Measurements from ENCODE around the gene POTEJ. TPM values are rescaled to one million over a fixed set of nuclear protein-coding genes. Genes with fewer than 3 reads are reported as not detected.
"Not testable (repeated sequence)": the region's sequence is repeated elsewhere in the genome, so short reads cannot be mapped to it uniquely, and the experiment has no call there.

POTEJ gene
- not detected in 2 replicates for total RNA-seq (2021)
- long read RNA-seq, result 0 reads

GRCh38 chr2:130611140-130611539 lies at the start of gene POTEJ:
Gene POTEJ (plus strand): TSS chr2:130611440. CDS start chr2:130611533, 93 bp downstream.
- H2AK5ac ChIP-seq (ENCODE audit: insufficient read length, low read length); H3K23ac ChIP-seq (ENCODE audit: insufficient read length, low read depth, low read length); H2AFZ ChIP-seq (ENCODE audit: low read length); H2BK120ac ChIP-seq (ENCODE audit: low read depth, low read length, poor library complexity, severe bottlenecking); H3K18ac ChIP-seq (ENCODE audit: insufficient read length, low read depth, low read length); H3K9me3 ChIP-seq (ENCODE audit: control insufficient read depth, low read depth, low read length); H3K4ac ChIP-seq (ENCODE audit: low read depth, low read length); H3K79me2 ChIP-seq (ENCODE audit: insufficient read depth, low read length); H3K27me3 Mint-ChIP-seq (ENCODE audit: low read depth); H3K4me1 ChIP-seq (ENCODE audit: insufficient read depth, low read length); H3K27ac ChIP-seq (ENCODE audit: insufficient read length, low read depth, low read length); H3K27me3 ChIP-seq (ENCODE audit: insufficient read depth, low read length); H2BK20ac ChIP-seq (ENCODE audit: low read depth, low read length, poor library complexity, severe bottlenecking); H4K8ac ChIP-seq (replicated peaks; ENCODE audit: insufficient read length, low read depth, low read length); H3K4me3 Mint-ChIP-seq; H3K9ac ChIP-seq (ENCODE audit: extremely low read depth, insufficient read length, low read length); H3K79me1 ChIP-seq (ENCODE audit: insufficient read depth, low read depth, low read length, poor library complexity, severe bottlenecking); H4K5ac ChIP-seq (ENCODE audit: insufficient read length, low read depth, low read length); H3K23me2 ChIP-seq (ENCODE audit: insufficient read length, low read depth, low read length, poor library complexity, severe bottlenecking); H3K27ac Mint-ChIP-seq; H2BK5ac ChIP-seq (ENCODE audit: insufficient read length, low read length); DNase-seq; H4K20me1 ChIP-seq (ENCODE audit: control insufficient read depth, insufficient read depth, insufficient read length); H3T11ph ChIP-seq (ENCODE audit: low read length); H3K4me2 ChIP-seq (ENCODE audit: insufficient read depth, insufficient read length, low read length); H2BK12ac ChIP-seq (ENCODE audit: insufficient read length, low read depth, low read length); H2BK15ac ChIP-seq (ENCODE audit: low read depth, low read length); H4K91ac ChIP-seq (ENCODE audit: insufficient read length, low read depth, low read length); H3K56ac ChIP-seq (ENCODE audit: insufficient read length, low read depth, low read length); H3K9me3 Mint-ChIP-seq; H3K4me1 Mint-ChIP-seq; H3K14ac ChIP-seq (ENCODE audit: insufficient read depth, low read length); H3K36me3 Mint-ChIP-seq (ENCODE audit: insufficient read depth in 1 of 3, low read depth in 3 of 3): not testable (repeated sequence)
- no CpG with 5 or more reads among the region's 13 CpGs for WGBS (ENCODE audit: extremely low coverage, insufficient read length, low lambda C conversion rate)

GRCh38 chr2:130566165-130566564 lies 45.1 kb upstream of the POTEJ start:
- no CpG with 5 or more reads among the region's 4 CpGs for whole genome bisulfite sequencing (ENCODE audit: extremely low coverage, insufficient read length, low lambda C conversion rate)

More at GRCh38 chr2:130566165-130566564, 45.1 kb upstream of the POTEJ start:
- not testable (repeated sequence) for H3T11ph ChIP-seq (ENCODE audit: low read length); H2AK5ac ChIP-seq (ENCODE audit: insufficient read length, low read length); H2BK12ac ChIP-seq (ENCODE audit: insufficient read length, low read depth, low read length); H3K79me1 ChIP-seq (ENCODE audit: insufficient read depth, low read depth, low read length, poor library complexity, severe bottlenecking); H3K56ac ChIP-seq (ENCODE audit: insufficient read length, low read depth, low read length); H3K23ac ChIP-seq (ENCODE audit: insufficient read length, low read depth, low read length); H2AFZ ChIP-seq (ENCODE audit: low read length); H3K14ac ChIP-seq (ENCODE audit: insufficient read depth, low read length); H4K20me1 ChIP-seq (ENCODE audit: control insufficient read depth, insufficient read depth, insufficient read length); H3K27me3 Mint-ChIP-seq (ENCODE audit: low read depth); H3K4me1 ChIP-seq (ENCODE audit: insufficient read depth, low read length); H4K8ac ChIP-seq (replicated peaks; ENCODE audit: insufficient read length, low read depth, low read length); H3K9me3 Mint-ChIP-seq; H2BK5ac ChIP-seq (ENCODE audit: insufficient read length, low read length); H3K23me2 ChIP-seq (ENCODE audit: insufficient read length, low read depth, low read length, poor library complexity, severe bottlenecking); H2BK20ac ChIP-seq (ENCODE audit: low read depth, low read length, poor library complexity, severe bottlenecking); H4K5ac ChIP-seq (ENCODE audit: insufficient read length, low read depth, low read length); DNase-seq; H3K4me2 ChIP-seq (ENCODE audit: insufficient read depth, insufficient read length, low read length); H3K27ac Mint-ChIP-seq; H3K27me3 ChIP-seq (ENCODE audit: insufficient read depth, low read length); H3K9ac ChIP-seq (ENCODE audit: extremely low read depth, insufficient read length, low read length); H2BK120ac ChIP-seq (ENCODE audit: low read depth, low read length, poor library complexity, severe bottlenecking); H3K4me1 Mint-ChIP-seq; H3K4ac ChIP-seq (ENCODE audit: low read depth, low read length); H3K9me3 ChIP-seq (ENCODE audit: control insufficient read depth, low read depth, low read length); H4K91ac ChIP-seq (ENCODE audit: insufficient read length, low read depth, low read length); H3K79me2 ChIP-seq (ENCODE audit: insufficient read depth, low read length); H3K36me3 Mint-ChIP-seq (ENCODE audit: insufficient read depth in 1 of 3, low read depth in 3 of 3); H3K27ac ChIP-seq (ENCODE audit: insufficient read length, low read depth, low read length); H2BK15ac ChIP-seq (ENCODE audit: low read depth, low read length); H3K18ac ChIP-seq (ENCODE audit: insufficient read length, low read depth, low read length); H3K4me3 Mint-ChIP-seq
